SU-DHL-6 (cell line): ENCODE measurements around the gene BTAF1.

Source experiments
- EZH2phosphoT487 ChIP-seq: fragments of 200-600 bp; sonication (generic), shearing (Covaris generic); conservative IDR thresholded peaks from 2 replicates; pipeline ENCODE4 v1.6.1; 2018; ENCODE audit warnings: mild to moderate bottlenecking, antibody characterized with exemption, low read length, moderate library complexity, mixed read lengths
- TF ChIP-seq, protein P1 (sequence below): fragments of 200-600 bp; sonication (generic); IDR thresholded peaks from one replicate; pipeline ENCODE4 v1.5.1; 2017; ENCODE audit warnings: antibody characterized with exemption, mild to moderate bottlenecking, low read length, moderate library complexity; ENCODE audit not compliant: insufficient read depth, poor library complexity, severe bottlenecking

- TF ChIP-seq, protein P1, sequence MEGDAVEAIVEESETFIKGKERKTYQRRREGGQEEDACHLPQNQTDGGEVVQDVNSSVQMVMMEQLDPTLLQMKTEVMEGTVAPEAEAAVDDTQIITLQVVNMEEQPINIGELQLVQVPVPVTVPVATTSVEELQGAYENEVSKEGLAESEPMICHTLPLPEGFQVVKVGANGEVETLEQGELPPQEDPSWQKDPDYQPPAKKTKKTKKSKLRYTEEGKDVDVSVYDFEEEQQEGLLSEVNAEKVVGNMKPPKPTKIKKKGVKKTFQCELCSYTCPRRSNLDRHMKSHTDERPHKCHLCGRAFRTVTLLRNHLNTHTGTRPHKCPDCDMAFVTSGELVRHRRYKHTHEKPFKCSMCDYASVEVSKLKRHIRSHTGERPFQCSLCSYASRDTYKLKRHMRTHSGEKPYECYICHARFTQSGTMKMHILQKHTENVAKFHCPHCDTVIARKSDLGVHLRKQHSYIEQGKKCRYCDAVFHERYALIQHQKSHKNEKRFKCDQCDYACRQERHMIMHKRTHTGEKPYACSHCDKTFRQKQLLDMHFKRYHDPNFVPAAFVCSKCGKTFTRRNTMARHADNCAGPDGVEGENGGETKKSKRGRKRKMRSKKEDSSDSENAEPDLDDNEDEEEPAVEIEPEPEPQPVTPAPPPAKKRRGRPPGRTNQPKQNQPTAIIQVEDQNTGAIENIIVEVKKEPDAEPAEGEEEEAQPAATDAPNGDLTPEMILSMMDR, result no peak
- TF ChIP-seq EZH2phosphoT487, result no peak
Measured at GRCh38 chr10:92054807-92055206, 131.2 kb downstream of the BTAF1 start.
